Endometrial microvascular endothelial cells (primary cell): ENCODE measurements around the gene PCYT1B. TPM values are rescaled to one million over a fixed set of nuclear protein-coding genes. Genes with fewer than 3 reads are reported as not detected.
"Not testable (repeated sequence)": the region's sequence is repeated elsewhere in the genome, so short reads cannot be mapped to it uniquely, and the experiment has no call there.

Experiments used
- in situ Hi-C: cut with HindIII; loops from 2 replicates; pipeline ENCODE4 v1.10.0; 2017; ENCODE audit warnings: low sequenced_read_pairs, low pct_unique_long_range_greater_than_20kb; ENCODE audit errors: inconsistent ontology term
- total RNA-seq: library from RNA; depleted of rRNA; stranded (reverse); fragments of >200 nt; gene quantifications from one replicate; pipeline ENCODE4 v1.2.3, GENCODE V29; 2015; ENCODE audit errors: inconsistent ontology term

PCYT1B gene
- total RNA-seq, 1 donor from 2014 or later: not detected

DNA sequence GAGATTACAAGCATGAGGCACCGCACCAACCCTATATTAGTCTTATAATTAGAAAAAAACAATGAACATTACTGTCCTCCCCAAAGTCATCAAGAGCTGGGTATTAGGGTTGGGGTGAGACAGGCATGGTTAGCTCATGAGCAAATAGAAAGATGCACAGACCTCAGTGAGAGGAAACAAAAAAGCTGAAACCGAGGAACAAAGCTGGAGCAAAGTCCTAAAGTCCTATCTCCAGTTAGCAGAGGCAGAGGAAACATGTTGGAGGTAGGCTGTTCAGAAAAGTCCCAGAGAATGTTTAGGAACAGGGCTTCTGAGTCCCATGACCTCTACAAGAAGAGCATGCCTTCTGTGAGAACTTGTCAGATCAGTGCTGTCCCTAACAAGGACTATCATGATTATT is 4.6 kb upstream of the PCYT1B start:
- in situ Hi-C loops: no loop called here

DNA sequence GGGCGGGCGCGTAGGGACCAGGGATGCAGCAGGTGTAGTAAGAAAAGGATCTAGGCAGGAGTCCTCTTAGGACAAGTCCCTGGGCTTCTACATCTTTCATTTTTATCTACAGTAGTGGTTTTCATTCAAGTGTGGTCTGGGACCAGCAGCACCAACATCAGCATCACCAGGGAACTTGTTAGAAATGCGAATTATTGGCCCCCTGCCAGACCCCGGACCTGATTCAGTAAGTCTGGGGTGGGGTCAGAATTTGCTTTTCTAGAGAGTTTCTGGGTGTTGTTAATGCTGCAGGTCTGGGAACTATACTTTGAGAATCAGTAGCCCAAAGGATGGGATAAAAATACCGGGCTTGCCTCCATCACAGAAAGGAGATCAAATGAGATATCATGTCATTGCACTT is 1.3 kb upstream of the PCYT1B start:
- in situ Hi-C loops: no loop called here

DNA sequence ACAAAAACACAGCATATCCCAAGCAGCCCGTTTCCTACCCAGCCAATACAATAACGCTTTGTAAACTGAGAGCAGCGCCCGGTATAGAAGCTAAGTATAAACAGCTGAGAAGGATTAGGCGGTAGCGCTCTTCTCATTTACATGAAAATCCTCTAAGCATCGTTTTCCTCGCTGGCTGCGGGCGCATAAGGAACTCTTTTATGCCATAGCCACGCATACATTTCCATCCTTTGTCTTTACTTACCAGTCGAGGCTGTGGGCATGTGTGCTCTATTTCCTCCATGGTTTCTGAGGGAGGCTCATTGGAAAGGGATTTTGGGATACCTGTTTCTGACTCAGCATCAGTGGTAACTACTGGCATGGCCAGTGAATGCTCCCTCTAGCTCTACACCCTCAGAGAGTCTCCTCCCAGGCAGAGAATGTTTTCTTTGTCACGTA is 383 bp downstream of the PCYT1B start:
- in situ Hi-C loops: no loop called here

DNA sequence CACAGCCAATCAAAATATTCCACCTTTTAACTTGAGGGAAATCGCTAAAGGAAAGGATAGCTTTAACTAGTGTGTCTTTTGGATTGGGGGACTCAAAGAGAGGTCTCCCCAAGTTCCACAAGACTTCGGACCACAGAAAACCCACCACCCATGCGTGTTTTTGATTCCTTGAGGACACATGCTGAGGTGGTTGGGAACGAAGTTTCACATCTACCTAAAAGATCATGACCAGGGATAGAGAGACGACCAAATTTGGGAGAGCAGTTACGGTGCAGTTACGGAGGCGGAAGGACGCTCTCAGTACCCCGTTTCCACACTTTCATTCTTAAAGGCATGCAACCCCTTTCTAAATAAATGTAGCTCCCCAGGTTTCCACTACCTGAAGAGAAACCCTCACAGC is 1.1 kb downstream of the PCYT1B start:
- in situ Hi-C loops: no loop called here

DNA sequence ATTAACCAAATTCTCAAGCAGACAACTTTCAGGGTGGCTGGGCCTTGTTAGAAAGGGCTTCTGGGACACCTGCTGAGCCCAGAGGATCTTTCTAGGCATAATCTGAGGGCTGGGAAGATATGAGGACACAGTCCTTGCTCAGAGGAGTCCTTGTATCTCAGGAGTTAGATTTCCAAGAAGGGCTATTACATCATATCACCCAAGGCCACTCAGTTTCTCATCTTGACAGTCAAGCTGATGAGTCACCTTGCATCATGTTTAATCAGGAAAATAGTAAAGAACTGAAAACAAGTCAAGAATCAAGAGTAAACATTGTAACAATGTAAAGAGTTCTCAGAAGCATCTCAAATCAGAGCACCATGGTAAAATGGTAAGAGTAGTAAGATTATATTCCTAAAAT is 4.0 kb downstream of the PCYT1B start:
- in situ Hi-C loops: no loop called here

DNA sequence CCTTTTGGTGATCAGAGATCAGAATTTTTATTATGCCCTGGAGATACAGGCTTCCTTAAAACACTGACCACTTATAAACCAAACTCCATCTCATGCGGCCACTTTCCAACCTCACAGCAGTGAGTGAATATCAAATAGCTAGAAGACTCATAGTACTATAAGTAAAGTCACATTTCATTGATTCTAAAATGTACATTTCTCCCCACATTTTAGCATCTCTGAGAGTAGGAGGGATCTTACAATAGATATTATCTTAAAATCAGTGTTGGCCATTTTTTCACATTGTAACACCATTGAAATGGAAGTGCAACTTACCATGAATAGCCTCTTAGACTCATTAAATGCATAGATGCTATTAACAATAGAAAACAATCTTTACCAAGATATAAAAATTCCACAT is 17.4 kb downstream of the PCYT1B start:
- in situ Hi-C loops: no loop called here

DNA sequence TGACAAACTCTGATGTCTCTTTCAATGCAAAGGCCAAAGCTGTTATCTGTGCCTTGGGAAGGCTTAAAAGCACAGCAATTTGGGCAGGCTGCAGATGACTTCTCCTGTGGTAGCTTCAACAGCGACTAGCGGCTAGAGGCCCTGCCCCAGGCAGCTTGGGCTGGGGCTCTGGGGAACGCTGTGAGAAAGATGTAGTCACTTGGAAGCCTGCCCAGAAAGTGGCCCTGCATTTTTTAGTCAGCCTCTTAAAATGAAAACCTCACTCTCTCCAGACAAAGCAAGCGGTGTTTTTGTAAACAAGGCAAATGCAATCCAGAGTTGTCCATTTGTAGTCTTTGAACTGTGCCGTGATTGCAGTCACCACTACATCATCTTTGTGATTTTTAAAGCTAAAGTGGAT is 27.5 kb downstream of the PCYT1B start:
- in situ Hi-C loops: no loop called here

DNA sequence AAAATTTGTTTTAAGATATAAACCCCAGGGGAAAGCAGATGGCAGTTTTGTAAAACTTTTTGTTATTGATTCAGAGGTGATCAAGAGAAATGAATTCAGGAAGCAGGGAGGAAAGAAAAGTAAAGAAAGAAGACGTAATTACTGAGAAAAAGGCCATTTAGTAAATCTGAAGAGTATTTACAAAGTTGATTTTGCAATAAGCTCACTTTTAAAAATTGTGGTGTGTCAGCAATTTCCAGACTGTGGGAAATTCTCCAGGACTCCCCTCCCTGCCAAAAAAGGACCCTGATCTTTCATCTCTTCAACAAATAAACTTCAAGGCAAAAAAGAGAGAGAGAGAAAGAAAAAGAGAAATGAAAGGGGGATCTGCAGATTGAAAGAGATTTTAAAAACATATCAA is 36.6 kb downstream of the PCYT1B start:
- in situ Hi-C loops: no loop called here

DNA sequence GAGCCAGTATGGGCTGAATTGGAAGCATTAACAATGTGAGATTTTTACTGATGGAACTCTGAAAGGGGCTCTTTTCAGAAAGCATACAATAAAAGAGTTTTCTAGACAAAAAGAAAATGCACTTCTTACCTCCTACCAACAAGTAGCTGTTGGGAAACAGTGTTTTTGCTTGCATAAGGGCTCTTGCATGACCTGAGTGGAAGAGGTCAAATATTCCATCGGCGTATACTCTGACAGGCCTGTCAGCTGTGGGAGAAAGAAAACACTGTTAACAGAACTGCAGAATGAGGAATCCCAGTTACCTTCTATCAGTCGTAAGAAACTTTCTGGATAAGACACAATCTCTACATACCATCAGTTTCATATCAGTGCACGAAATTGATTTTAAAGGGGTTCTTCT is 39.5 kb downstream of the PCYT1B start:
- in situ Hi-C loops: no loop called here

DNA sequence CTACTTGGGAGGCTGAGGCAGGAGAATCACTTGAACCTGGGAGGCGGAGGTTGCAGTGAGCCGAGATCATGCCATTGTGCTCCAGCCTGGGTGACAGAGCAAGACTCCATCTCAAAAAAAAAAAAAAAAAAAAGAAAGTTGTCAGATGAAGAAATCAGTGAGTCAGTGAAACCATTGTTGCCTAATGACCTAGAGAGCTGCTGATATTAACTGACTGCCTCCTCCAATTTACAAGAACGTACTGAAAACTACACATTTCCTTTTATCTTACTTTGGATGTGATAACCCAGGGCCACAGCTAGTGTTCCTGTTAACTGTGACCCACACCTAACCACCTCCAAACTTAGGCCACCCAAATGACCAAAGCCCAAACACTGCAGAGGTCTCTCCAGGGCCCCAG is 41.2 kb downstream of the PCYT1B start:
- in situ Hi-C loops: not testable (repeated sequence)

DNA sequence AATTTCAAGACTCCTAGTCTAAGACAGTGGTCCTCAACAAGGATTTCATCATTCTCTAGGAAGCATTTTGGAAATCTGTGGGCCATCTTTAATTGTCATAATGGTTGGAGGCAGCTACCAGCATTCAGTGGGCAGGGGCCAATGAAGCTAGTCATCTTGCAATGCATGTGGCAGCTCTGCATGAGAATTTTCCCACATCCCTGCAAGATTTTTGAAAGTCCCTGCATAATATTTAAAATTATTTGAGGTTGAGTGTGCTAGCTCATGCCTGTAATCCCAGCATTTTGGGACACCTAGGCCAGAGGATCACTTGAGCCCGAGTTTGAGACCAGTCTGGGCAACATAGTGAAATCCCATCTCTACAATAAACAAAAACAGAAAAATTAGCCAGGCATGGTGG is 44.0 kb downstream of the PCYT1B start:
- in situ Hi-C loops: no loop called here

DNA sequence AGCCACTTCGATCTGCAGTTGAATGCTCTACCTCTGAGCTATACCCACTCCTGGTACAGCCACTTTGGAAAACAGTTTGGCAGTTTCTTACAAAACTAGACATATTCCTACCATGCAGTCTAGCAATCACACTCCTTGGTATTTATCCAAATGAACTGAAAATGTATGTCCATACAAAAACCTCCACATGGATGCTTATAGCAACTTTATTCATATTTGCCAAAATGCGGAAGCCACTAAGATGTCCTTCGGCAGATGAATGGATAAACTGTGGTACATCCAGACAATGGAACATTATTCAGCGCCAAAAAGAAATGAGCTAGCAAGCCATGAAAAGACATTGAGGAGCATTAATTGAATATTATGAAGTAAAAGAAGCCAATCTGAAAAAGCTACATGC is 45.3 kb downstream of the PCYT1B start:
- in situ Hi-C loops: no loop called here

DNA sequence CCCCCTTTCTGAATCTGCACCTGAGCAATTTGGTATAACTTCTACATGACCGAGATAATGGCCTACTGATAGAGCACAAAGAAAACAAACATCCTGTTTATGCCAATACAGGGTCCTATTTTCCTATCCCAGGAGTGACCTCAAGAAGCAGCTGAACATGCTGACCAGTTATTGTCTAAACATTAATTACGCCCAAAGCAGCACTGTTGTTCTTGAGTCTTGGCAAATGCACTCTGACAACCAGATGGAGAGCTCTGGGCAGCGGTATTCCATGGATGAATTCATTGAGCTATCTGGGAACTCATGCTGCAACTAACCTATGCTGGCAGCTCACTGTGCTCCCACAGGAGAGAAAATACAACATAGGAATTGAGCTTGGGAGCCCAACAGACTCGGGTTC is 52.6 kb downstream of the PCYT1B start:
- in situ Hi-C loops: no loop called here

DNA sequence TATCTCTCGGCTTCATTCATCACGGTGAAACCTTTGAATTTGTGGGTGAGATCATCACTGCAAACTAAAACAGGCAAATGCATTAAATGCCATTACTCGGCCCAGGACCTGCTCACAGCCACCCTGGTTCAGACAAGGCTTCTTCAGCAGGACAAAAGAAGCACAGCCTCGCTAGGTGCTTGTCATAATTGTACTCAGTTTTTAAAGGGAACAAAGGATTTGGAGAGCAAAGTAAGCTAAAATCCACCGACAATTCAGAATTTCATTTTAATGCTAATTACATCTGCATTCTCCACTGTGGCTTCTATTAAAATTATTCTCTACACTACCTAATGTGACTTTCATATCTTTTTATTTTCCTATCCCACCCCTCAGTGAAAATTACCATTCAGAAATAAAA is 57.0 kb downstream of the PCYT1B start:
- in situ Hi-C loops: no loop called here

DNA sequence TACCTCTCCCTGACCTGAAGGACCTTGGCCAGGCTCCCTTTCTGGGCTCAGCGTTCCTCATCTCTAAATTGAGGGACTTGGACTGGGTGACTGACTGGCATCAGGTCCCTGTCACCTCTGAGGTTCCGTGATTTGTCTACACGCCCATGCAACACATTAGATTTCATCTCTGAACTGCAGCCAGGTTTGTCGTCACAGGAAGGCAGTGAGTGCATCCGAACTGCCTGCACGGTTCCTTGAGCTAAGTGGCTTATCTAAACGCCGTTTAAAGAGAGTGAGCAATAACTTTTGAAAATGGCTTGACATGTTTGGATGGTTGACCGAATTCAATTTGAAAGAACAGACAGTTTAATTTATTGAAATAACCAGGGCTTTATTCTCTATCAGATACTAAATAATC is 70.1 kb downstream of the PCYT1B start:
- in situ Hi-C loops: no loop called here

DNA sequence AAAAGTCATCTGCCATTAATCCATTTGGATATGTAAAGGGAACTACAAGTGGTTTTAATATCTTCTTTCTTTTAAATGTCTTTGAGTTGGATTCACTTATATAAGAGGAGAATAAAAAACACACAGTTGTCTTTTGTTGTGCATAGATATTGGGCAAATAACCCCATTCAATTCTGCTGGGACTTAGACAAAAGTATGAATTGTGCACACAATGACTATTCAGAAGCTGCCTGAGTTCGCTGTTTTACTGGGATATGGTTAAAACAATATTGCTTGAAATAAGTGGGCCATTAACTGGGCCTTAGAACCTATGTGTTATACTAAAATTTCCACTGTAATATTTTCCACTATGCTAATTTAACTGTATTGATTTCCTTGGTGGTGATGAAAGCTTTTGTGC is 71.7 kb downstream of the PCYT1B start:
- in situ Hi-C loops: no loop called here

DNA sequence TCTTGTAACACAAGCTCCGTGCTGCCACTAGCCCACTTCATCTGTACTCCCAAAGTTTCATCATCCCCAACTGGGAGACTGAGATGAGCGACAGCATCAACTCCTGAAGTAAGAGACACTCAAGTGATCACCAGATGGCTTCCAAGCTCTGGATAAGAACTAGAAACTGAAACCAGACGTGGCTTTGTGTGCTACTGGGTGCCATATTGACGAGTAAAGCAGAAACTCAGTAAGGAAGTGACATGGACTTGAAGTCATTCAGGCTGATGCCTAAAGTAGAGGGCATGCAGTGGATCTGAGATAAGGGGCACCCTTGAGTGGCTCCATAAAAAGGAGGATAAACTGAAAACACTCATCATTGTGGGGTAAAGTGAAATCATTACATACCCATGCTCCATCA is 72.4 kb downstream of the PCYT1B start:
- in situ Hi-C loops: no loop called here

DNA sequence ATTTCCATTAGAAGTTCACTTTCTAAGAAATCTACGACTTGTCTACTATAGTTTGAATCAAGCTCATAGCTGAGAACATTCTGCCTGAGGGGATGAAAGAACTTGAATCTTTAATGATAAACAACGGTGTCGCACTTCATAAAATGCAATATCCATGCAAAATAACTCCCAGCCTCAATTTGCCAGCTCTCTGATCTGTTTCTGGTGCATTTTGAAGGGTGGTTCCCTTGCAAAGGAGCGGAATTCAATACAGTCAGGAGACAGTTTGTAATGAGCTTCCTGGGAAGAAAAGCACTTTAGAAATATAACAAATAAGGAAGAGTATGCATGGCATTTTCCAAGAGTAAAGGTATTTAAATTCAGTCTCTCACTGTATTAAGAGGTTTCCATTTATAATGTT is 80.0 kb downstream of the PCYT1B start:
- in situ Hi-C loops: no loop called here

DNA sequence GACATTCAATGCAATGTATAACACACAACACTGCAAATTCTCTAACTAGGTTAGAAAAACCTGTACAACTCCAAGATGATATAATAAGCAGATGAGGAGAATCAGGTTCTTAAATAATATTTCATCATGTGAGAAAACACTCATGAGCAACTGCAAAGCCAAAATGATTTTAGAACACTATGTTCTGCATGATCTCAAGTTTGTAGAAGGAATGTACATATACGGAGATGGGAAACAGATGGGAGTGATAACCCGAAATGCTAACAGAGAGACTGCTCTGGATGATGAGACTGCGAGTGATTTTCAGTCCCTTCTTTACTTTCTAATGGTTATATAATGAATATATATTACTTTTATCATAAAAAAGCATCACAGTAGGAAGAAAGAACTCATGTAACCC is 80.9 kb downstream of the PCYT1B start:
- in situ Hi-C loops: no loop called here

DNA sequence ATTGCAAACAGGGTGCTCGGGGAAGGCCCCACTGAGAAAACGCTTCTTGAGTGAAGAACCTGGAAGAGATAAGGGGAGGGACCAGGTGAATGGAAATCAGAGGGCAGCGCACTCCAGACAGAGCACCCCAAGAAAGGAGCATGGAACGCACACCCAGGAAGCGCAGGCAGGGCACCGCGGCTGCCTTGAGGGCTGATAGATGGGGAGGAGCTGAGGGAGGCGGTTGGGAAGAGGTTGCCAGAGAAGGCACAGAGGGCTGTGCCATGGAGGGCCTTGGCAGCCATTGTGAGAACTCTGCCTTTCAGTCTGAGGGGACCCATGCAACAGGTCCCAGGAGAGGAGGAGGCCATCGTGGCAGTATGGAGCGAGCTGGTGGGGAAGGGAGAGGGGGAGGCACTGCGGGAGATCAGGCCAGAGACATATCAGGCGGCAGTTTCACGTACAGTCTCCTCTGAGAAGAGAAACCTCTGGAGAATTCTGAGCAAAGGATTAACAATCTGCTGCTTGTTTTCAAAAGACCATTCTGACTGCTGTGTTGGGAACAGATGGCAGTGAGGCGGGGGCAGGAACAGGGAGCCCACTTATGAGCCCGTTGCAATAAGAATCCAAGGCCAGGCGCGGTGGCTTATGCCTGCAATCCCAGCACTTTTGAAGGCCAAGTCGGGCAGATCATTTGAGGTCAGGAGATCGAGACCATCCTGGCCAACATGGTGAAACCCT is 83.7 kb downstream of the PCYT1B start:
- in situ Hi-C loops: no loop called here

DNA sequence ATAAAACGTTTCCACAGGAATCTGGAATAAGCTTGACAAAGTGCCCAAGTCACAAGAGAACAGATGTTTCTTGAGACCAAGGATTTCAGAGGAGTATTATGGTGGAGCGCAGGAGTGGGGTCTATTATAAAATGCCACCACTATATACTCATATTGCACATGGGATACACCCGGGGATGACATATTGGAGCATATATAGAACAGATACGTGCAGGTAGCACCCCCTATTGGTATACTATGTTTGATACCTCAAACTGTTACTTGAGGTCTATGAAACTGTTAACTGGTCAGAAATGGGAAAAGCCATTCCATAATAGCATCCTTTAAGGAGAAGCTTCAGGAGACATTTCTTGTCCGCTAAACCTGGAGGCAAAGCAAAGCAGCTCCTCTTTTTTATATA is 86.0 kb downstream of the PCYT1B start:
- in situ Hi-C loops: no loop called here
